Large intestine (tissue), 3 donors: ENCODE results near the gene SLC44A5. TPM values are rescaled to one million over a fixed set of nuclear protein-coding genes. Genes with fewer than 3 reads are reported as not detected.

ENCODE experiments used
- DNase-seq, 2 donors: peaks; one replicate each; pipeline versions ENCODE4 v3.0.0 to v3.0.0-alpha.2; 2013
- H3K27ac ChIP-seq: one replicate; pipeline ENCODE4 v1.5.1; 2013; ENCODE audit warnings: low read length
- H3K27me3 ChIP-seq: 2 replicates; pipeline ENCODE4 v1.6.1; 2013; ENCODE audit warnings: low read length; ENCODE audit not compliant: control insufficient read depth, insufficient read depth
- H3K36me3 ChIP-seq: 2 replicates; pipeline ENCODE4 v1.6.1; 2013; ENCODE audit warnings: low read length; ENCODE audit not compliant: control insufficient read depth, insufficient read depth
- H3K4me1 ChIP-seq: one replicate; pipeline ENCODE4 v1.6.1; 2013; ENCODE audit warnings: low read length; ENCODE audit not compliant: control insufficient read depth, insufficient read depth
- H3K4me3 ChIP-seq: one replicate; pipeline ENCODE4 v1.5.1; 2013; ENCODE audit warnings: low read length
- H3K9me3 ChIP-seq: one replicate; pipeline ENCODE4 v1.6.1; 2013; ENCODE audit warnings: mild to moderate bottlenecking, low read depth, low read length, moderate library complexity; ENCODE audit not compliant: control insufficient read depth
- WGBS: methylation state at CpG from one replicate; pipeline ENCODE4 v1.1.5; 2013; ENCODE audit warnings: low lambda C conversion rate; ENCODE audit not compliant: insufficient coverage; 5-methylcytosine and 5-hydroxymethylcytosine counted together
- polyA plus RNA-seq: library from polyadenylated mRNA; unstranded; fragments of 120-200 nt; gene quantifications from one replicate; pipeline ENCODE4 v1.2.1, GENCODE V29; 2013

The SLC44A5 gene
- polyA plus RNA-seq, 1 donor: 3.7 TPM

DNA sequence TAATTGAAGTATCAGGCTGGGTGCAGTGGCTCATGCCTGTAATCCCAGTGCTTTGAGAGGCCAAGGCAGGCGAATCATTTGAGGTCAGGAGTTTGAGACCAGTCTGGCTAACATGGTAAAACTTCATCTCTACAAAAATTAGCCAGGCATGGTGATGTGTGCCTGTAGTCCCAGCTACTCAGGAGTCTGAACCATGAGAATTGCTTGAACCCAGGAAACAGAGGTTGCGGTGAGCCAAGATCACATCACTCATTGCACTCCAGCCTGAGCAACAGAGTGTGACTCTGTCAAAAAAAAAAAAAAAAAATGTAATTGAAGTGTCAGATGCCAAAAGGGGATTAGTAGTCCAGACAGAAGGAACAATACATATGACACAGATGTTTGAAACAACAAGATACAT, 56.7 kb downstream of the SLC44A5 start:
- no CpG with 5 or more reads among the region's 2 CpGs for WGBS
- Histone ChIP-seq H3K36me3 (no peaks in the 10 kb centered on the region), H3K4me1 (no peaks in the 10 kb centered on the region), H3K4me3 (no peak overlapping the region), H3K27me3 (no peaks in the 10 kb centered on the region), H3K9me3 (no peaks in the 10 kb centered on the region), H3K27ac (no peak overlapping the region)
- no peak for DNase-seq

DNA sequence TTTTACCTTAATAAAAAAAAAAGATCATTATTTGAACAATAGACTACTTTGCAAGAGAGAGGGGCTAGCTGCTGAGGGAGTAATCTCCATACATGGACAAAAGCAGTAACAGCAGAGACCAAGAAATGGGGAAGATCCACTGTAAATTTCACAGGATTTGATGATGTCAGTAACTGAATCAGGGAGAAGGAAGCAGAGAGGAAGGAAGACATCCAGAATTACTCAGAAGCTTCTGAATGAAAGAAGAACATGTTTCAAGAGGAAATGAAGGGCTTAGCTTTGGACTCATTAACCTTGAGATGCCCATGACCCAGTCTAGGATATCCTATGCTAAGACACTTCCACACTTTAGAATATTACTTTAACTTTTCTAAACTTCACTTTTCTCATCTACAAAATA, 60.4 kb downstream of the SLC44A5 start:
- H3K9me3 ChIP-seq: no peaks in the 10 kb centered on the region
- no peak overlapping the region for H3K27ac ChIP-seq
- no peaks in the 10 kb centered on the region for H3K4me1 ChIP-seq
- DNase-seq: no peak
- H3K36me3 ChIP-seq: no peaks in the 10 kb centered on the region
- no peak overlapping the region for H3K4me3 ChIP-seq
- no peaks in the 10 kb centered on the region for H3K27me3 ChIP-seq

DNA sequence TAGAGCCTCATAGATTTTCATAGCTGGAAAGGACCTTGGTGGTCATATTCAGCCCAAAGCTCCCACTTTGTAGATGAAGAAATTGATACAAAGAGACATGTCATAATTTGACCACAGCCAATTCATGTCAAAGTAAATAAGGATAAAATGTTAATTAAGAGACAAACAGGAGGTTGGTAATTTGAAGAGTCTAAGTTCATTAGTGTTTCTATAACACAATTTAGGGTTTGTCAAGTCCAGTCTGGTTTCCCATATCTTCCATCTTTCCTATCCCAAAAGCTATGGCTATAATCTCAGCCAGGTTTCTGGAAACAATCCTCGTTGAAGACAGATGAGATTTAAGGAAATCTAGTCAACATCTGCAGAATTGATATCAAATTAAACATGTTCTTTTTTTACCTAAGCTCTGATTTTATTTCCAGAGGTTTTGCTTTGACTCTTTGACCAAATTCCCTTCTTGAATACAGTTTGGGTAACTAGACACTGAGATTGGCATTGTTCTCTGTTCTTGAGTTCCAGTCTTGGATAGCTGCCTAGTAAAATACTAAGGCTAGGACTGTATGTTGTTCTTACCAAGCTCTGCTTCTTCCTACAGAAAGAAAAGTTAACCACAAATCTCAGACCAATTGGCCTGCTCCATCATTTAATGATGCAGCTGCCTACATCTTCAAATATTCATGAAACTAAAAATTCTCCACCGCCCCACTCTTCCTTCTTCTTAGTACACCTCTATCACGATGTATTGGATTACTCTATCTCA, 62.0 kb downstream of the SLC44A5 start:
- no peaks in the 10 kb centered on the region for H3K4me1 ChIP-seq
- no peaks in the 10 kb centered on the region for H3K36me3 ChIP-seq
- 77% methylated on average over 3 of the region's 3 CpGs for WGBS
- no peaks in the 10 kb centered on the region for H3K27me3 ChIP-seq
- H3K27ac ChIP-seq: no peak overlapping the region
- no peak overlapping the region for H3K4me3 ChIP-seq
- DNase-seq: no peak
- no peaks in the 10 kb centered on the region for H3K9me3 ChIP-seq

DNA sequence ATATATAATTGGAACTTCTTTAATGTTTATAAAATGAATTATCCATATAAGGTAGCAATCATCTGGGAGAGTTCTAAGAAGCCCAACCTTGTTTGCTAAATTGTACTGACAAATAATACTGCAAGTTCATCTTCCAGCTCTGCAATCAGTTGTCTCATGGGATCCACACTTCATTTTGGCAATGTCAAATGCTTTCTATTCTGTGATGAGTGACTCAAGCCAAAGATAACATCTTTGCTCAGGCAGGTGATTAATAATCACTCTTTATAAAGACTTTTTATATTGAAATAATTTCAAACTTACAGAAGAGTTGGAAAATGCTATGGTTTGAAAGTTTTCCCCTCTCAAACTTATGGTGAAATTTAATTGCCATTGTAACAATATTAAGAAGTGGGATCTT, 67.2 kb downstream of the SLC44A5 start:
- DNase-seq: no peak
- H3K9me3 ChIP-seq: no peaks in the 10 kb centered on the region
- H3K27me3 ChIP-seq: no peaks in the 10 kb centered on the region
- H3K27ac ChIP-seq: no peak overlapping the region
- no peak overlapping the region for H3K4me3 ChIP-seq
- H3K36me3 ChIP-seq: no peaks in the 10 kb centered on the region
- H3K4me1 ChIP-seq: peaks cover 4% of the 10 kb centered on the region

DNA sequence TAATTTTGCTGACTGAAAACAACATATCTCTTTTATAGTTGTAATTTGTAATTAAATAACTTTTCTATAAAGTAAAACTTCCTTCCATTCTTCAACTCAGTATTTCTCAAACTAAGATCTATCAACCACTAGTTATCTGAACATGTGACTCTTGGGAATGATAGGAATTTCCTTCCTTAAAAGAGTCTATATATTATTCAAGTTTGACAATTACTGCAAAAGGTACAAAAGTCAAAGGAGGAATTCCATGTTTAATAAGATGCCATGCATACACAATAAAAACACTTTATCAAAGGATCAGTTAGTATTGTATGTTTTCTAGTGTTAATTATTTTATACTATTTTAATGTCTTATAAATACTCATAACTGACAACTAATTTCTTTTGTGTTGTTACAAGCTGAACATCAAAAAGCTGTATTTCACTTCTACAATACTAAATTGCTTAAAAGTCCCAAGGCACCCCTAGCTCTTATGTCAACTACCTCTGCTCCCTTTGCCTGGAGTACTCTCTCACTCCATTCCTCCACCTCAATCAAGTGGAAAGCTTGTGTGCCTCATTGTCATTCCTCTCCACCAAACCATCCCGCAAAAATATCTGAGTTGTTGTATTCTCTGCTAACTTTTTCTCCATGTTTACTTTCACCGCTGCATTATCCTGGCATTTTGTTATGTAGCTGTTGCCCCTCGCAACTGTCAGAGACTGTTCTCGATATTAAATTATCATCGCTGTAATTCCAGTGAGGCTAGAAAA, 67.9 kb downstream of the SLC44A5 start:
- H3K4me3 ChIP-seq: no peak overlapping the region
- peaks cover 4% of the 10 kb centered on the region for H3K4me1 ChIP-seq
- no peaks in the 10 kb centered on the region for H3K36me3 ChIP-seq
- no peak for DNase-seq
- no peaks in the 10 kb centered on the region for H3K27me3 ChIP-seq
- H3K27ac ChIP-seq: no peak overlapping the region
- WGBS: 93% methylated on average over 5 of the region's 5 CpGs
- no peaks in the 10 kb centered on the region for H3K9me3 ChIP-seq

DNA sequence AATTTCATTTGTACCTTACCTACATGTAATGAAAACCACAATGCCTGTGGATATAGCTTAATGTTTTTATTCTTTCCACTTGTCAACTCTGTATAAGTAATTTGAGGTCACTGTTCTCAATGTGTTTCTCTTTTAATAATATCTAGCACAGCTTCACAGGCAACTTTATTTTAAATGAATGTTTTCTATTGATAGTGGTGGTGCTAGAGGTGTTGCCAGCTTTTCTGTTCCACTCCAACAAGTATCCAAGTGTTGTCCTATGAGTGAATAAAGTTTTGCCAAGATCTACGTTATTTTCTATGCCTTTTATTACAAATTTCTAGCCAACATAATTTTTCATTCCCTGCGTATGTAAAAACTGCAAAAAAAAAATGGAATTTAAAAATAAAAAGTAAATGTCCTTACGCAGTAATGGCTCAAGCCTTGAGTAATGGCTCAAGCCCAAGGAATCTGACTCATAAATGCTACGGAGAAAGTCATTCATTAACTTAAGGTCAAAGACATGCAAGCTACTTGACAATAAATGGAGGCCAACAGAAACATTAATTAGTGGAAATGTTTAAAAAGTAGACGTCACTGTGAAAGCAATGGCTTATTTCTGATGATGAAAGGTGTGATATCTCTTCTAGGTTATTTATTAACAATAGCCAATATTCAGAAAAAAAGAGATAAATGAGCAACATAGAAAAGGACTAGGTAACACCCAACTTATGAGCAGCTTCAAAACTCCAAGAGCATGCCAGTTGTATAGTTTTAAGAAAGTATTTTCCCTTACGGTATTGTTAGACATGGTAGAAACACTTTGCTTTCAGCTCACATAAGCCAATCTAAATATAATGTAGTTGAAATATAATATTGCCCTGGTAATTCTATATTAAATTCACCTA, 71.4 kb downstream of the SLC44A5 start:
- no peaks in the 10 kb centered on the region for H3K36me3 ChIP-seq
- peaks cover 4% of the 10 kb centered on the region for H3K4me1 ChIP-seq
- H3K9me3 ChIP-seq: no peaks in the 10 kb centered on the region
- H3K27ac ChIP-seq: peak overlapping the region; percentile 1
- no peak overlapping the region for H3K4me3 ChIP-seq
- DNase-seq: peak; percentile 66 to 85
- WGBS: 30% methylated on average over 4 of the region's 6 CpGs
- no peaks in the 10 kb centered on the region for H3K27me3 ChIP-seq

DNA sequence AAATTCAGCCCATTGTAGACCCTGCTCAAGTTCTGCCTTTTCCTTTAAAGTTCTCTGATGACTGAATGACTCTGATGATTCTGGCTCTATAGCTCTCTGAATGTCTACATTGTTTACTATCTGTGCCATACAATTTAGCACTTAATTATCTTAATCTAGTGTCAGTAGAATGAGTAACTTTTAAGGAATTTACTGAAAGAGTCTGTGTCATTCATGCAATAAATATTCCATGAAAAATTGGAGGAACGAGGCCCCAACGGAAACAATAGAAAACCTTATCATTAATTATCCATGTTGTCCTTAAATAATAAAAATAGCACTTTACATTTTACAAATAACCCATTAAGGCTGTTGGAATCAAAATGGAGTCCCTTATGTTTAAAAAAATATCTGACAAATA, 77.8 kb downstream of the SLC44A5 start:
- Histone ChIP-seq H3K27ac (no peak overlapping the region), H3K4me3 (no peak overlapping the region), H3K36me3 (no peaks in the 10 kb centered on the region), H3K4me1 (no peaks in the 10 kb centered on the region), H3K9me3 (no peaks in the 10 kb centered on the region), H3K27me3 (no peaks in the 10 kb centered on the region)
- WGBS: 80% methylated on average over 1 of the region's 2 CpGs
- DNase-seq: no peak

DNA sequence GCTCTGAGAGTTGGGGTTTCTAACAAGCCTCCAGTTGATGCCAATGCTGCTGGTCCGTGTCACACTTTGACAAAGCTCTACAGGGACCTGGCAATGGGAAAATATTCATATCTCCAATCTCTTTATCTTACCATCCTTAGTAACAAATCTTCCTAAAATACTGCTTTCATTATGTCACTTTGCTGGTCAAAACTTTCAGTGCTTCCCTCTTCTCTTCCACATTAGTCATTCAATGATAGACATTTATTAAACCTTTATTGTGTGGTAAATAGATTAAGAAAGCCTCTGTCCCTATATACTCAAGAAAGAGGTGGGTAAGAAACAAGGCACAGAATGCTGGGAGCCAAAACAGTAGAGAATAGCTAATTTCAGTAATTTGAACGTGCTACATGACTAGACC, 79.3 kb downstream of the SLC44A5 start:
- H3K36me3 ChIP-seq: no peaks in the 10 kb centered on the region
- H3K4me3 ChIP-seq: no peak overlapping the region
- WGBS: 100% methylated on average over 1 of the region's 2 CpGs
- H3K4me1 ChIP-seq: no peaks in the 10 kb centered on the region
- no peaks in the 10 kb centered on the region for H3K9me3 ChIP-seq
- DNase-seq: no peak
- H3K27me3 ChIP-seq: no peaks in the 10 kb centered on the region
- H3K27ac ChIP-seq: no peak overlapping the region

DNA sequence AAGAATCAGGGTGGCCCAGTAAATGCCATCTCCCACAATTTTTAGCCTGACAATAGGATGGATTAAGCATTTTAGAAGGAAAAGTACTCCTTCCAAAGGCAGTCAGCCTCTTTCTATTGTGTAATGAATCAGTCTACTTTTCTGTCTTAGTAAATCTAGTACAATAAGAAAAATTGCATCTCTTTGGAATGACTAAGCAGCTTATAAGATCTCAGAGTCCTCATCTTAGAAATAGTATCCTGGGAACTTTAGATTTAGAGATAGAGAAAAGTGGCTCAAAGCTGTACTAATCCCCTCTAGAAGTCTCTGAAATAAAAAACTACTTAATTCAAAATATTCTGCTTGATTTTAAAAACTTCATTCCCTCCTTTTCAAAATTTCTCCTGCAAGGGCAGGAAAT, 81.4 kb downstream of the SLC44A5 start:
- Histone ChIP-seq H3K27me3 (no peaks in the 10 kb centered on the region), H3K36me3 (no peaks in the 10 kb centered on the region), H3K4me1 (no peaks in the 10 kb centered on the region), H3K4me3 (no peak overlapping the region), H3K9me3 (no peaks in the 10 kb centered on the region), H3K27ac (no peak overlapping the region)
- DNase-seq: no peak

DNA sequence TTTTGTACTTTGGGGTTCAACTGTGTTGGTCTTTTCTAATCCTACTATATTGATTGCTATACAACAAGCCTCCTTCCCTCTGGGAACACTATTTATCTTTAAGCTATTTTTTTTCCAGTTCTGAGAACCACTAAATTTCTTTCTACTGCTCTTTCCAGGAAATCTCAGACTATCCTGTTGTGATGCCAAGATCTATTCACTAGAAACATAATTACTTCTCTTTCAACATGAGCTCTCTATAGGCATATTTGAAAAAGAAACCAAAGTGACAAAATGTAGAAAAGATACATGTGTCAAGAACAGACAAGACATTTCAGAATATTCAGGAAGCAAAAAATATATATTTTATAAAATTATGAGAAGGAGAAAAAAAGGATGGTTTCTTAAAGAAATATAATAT, 82.9 kb downstream of the SLC44A5 start:
- DNase-seq: no peak
- H3K27me3 ChIP-seq: no peaks in the 10 kb centered on the region
- no peak overlapping the region for H3K27ac ChIP-seq
- no peaks in the 10 kb centered on the region for H3K9me3 ChIP-seq
- no peaks in the 10 kb centered on the region for H3K36me3 ChIP-seq
- no peak overlapping the region for H3K4me3 ChIP-seq
- no peaks in the 10 kb centered on the region for H3K4me1 ChIP-seq
